UCSD-AML1 (cell line): Measurements from ENCODE around the gene TMCC3.
A peak's percentile ranks its signal among the peaks of the same experiment; 100 is the strongest.
"Not testable (repeated sequence)": the region's sequence is repeated elsewhere in the genome, so short reads cannot be mapped to it uniquely, and the experiment has no call there.

Experiments used
- DNase-seq: peaks from one replicate; lab custom pipeline; 2025; ENCODE audit not compliant: unreplicated experiment; lab: John Stamatoyannopoulos, UW

TMCC3 gene

DNA sequence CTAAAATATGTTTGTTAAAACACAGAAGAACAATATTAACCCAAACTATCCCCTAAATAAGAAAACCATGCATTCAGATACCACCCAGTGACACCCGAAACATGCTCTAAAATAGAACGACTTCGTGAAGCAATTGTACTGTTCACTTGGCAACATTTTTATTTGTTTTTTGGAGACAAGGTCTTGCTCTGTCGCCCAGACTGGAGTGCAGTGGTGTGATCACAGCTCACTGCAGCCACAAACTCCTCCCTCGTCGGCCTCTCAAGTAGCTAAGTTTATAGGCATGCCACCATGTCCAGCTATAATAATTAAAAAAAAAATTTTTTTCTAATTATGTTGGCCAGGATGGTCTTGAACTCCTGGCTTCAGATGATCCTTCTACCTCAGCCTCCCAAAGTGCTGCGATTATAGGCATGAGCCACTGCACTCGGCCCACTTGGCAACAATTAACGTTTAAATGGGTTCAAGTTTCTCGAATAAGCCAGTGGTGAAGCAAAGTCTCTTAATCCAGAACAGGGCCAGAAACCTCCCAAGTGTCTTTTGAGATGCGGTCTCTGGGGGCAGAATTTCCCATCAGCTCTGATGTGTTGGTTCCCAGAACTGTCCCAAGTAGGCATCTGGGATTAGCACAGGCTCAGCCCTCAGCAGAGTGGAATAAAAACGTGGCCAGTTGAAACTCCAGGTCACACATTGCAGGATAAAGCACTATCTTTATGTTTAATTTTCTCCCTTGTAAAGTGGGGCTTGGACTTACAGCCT, 74.5 kb downstream of the TMCC3 start:
- DNase-seq = no peak

- no peak for DNase-seq
Observed at GRCh38 chr12:94575024-94575423, 75.3 kb downstream of the TMCC3 start.

DNA sequence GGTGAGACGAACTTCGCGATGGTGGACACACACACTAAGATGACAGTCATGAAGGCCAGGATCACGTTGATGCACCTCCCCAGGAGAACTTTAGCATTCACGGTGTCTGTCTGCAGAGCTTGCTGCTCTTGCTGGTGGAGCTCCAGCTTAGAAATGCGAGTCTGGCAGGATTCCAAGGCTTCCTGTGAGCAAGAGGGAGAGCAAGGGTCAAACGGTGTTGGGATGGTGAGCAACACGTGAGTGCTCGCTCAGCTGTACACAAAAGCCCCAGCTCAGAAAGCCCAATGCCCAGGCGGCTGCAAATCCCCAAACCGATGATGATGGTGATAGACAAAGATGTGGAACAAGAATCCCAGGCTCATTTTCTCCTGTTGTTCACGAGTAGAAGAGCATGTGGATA, 78.8 kb downstream of the TMCC3 start:
- no peak for DNase-seq

DNA sequence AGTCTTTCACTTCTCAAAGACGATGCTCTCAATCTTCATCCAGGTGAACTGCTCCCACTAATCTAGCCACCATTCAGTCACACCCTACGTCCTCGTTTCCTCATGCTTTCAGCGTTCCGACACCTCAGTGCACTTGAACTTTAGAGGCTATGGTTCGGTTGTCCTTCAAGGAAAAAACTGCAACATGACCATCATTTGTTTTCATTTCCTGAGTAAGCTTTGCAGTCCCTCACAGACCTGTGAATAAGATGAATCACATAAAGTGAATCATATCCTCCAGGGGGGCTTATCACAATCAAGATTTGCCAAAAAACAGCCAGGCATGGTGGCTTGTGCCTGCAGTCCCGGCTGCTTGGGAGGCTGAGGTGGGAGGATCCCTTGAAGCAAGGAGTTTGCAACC, 80.2 kb downstream of the TMCC3 start:
- no peak for DNase-seq

- no peak for DNase-seq
Observed at GRCh38 chr12:94567761-94568160, 82.6 kb downstream of the TMCC3 start.

GRCh38 chr12:94566345-94566744, 84.0 kb downstream of the TMCC3 start:
- DNase-seq = peak; percentile 21

GRCh38 chr12:94565683-94566082, 84.7 kb downstream of the TMCC3 start:
- DNase-seq = no peak

- DNase-seq = no peak
Observed at GRCh38 chr12:94563286-94563685, 87.1 kb downstream of the TMCC3 start.

GRCh38 chr12:94561943-94562411, 88.4 kb downstream of the TMCC3 start:
- DNase-seq = no peak

DNA sequence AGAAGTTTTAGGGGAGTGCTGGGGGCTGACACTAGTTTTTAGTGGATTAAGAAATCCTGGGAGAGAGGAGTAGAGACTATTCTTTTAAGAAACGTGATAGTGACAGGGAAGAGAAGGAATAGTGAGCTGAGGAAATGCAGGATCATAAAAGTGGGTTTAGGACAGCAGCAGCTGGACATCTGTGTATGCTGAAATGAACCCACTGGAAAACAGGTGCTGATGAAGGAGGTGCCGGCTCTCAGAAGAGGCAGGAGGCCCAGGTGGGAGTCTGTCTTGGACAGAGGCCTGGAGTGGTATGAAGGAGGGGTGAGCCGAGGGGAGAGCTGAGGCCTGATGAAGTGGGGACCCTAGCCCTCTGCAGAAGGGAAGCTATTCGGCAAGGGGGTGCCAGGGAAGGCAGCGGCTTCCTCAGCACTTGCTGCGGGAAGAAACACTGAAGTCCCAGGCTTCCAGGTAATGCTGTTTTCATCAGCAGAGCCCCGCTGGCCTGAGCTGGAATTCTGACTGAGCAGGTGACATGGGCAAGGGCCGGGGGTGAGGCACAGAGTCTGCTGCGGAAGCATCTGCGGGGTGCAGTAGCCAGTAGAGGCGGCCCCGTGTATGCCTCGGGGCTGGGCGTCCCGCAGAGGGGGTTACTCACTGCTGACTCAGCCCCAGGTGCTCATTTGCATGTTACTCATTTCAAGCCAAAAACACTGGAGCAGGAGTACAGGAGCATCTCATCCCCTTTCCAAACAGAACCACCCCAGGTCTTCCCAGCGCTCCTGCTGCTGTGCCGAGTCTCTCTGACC, 89.7 kb downstream of the TMCC3 start:
- no peak for DNase-seq

GRCh38 chr12:94558612-94559011, 91.7 kb downstream of the TMCC3 start:
- DNase-seq = no peak

- no peak for DNase-seq
Observed at GRCh38 chr12:94557746-94558295, 92.5 kb downstream of the TMCC3 start.

DNA sequence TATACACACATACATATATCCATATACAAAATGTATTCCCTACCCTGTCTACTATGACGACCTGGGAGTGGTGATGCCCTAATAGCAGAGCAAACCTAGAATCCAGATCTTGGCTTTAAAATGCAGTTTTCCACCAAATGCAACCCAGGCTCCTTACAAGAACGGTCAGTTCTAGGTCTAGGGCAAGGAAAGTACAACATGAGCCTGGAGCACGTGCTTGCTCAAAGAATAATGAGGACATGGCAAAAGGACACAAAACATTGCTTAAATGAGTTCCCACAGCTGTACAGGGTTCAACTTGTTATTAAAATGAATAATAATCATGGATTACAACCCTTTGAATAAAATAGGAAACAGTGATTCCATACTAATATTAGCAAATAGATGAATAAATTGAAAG, 94.7 kb downstream of the TMCC3 start:
- no peak for DNase-seq

- no peak for DNase-seq
Observed at GRCh38 chr12:94553875-94554274, 96.5 kb downstream of the TMCC3 start.

- no peak for DNase-seq
Observed at GRCh38 chr12:94553130-94553519, 97.2 kb downstream of the TMCC3 start.

DNA sequence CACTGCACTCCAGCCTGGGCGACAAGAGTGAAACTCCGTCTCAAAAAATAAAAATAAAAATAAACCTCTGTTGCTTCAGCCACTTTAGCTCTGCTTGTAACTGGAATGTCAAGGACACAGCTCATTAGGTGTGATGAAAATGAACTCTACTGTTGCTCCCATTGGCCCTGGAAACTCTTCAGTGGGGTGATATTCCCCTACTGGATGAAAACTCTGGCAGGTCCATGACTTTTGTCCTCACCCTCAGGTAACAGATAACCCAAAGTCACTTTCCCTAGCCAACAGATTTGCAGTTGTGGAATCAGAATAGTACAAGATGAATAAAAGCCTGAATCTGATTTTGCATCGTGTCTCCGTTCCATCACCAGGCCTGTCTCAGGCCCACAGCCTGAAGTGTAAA, 98.5 kb downstream of the TMCC3 start:
- no peak for DNase-seq

GRCh38 chr12:94550964-94551363, 99.4 kb downstream of the TMCC3 start:
- no peak for DNase-seq

DNA sequence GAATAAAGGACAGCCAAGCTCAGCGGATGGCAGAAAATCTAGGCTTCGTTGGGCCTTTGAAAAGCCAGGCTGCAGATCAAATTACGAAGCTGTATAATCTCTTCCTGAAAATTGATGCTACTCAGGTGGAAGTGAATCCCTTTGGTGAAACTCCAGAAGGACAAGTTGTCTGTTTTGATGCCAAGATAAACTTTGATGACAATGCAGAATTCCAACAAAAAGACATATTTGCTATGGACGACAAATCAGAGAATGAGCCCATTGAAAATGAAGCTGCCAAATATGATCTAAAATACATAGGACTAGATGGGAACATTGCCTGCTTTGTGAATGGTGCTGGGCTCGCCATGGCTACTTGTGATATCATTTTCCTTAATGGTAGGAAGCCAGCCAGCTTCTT, 101.5 kb downstream of the TMCC3 start:
- not testable (repeated sequence) for DNase-seq

DNA sequence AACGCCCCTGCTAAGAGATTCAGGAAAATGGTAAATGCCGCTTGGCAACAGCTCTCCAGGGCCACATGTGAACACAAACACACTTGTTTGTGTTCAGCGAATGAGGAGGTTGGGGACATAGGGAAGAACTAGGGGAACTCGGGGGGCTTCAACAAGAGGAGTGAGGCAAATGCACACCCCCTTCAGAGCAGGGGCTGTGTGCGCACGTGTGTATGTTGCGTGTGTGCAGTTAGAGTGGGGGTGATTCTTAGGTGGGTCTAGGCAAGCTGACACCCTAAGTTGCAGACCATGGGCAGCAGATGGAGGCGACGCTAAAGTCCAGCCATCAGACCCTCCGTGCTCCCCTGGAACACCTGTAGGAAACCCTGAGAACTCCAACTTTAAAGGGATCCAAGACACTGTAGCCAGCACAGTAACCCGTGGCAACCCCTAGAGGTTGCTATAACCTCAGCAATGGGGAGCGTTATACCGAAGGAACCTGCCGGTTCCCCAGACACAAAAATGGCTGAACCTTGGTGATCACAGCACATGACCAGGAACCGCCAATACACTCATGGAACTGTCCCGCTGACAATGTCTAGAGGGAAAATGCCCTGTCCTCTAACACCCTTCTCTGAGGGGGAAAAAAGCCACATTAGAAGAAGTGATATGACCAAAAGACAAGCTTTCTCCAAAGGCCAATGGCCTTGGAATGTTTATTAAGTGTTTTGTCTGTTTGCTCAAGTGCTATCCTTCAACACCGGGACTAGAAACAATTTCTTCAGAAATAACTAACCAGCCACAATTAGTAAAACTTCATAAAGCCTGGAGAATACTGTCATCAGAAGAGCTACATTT, 104.2 kb downstream of the TMCC3 start:
- peak; percentile 57 for DNase-seq

DNA sequence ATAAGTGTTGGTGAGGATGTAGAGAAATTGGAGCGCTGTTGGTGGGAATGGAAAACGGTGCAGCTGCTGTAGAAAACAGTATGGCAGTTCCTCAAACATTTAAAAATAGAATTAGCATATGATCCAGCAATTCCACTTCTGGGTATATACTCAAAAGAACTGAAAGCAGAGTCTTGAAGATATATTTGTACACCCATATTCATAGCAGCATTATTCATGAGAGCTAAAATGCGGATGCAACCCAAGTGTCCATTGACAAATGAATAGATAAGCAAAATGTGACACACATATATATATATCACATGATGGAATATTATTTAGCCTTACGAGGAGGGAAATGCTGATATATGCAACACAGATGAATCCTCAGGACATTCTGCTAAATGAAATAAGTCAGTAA, 106.0 kb downstream of the TMCC3 start:
- DNase-seq = no peak

GRCh38 chr12:94538318-94538717, 112.0 kb downstream of the TMCC3 start:
- no peak for DNase-seq
